GM21360 (cell line): ENCODE results near the gene NR2E1.

Experiments used
- ATAC-seq: cut with Tn5 transposase; IDR thresholded peaks from one replicate; pipeline ENCODE4 v1.9.1; 2021; ENCODE audit warnings: mild to moderate bottlenecking, moderate library complexity; ENCODE audit not compliant: unreplicated experiment

Gene NR2E1

DNA sequence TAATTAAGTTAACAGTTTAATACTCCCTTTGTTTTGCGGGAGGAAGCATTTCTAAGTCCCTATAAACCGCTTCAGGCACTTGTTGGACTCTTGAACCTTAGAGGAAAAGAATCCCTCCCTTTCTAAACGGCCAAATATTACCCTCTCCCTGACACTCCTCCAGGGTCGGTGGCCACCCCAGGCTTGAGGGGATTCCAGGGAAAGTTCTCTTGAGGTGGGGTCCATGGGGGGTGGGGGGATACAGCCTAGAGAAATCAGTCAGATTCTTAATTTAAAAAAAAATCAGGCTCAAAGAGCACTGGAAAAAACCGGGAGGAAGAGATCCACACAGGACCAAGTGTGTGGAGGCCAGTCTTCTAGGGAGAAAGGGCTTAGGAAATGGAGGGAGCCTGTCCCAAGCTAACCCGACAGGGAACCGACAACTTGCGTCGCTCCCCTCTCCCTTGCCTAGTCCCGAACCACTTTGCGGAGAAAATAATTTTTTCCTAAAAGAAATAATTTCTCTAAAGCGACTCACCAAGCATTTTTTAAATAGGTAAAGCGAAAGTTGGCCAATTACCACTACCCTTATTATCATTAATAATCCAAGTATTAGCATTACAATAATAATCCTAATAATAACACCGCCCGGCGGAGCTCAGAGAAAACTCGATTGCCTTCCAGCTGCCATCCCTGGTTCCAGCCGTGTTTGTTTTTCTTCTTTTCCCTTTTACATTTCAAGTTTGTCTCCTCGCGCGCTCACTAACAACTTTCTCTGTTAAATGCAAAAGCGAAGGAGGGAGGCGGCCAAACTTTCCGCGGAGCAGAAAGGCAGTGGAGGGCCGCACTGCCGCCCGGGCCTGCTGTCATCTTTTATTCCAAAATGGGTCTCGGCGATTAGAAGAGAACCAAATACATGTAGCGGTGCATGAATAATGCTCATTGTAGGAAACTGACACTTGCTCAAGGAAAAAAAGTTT, 4.8 kb downstream of the NR2E1 start:
- no peak for ATAC-seq

DNA sequence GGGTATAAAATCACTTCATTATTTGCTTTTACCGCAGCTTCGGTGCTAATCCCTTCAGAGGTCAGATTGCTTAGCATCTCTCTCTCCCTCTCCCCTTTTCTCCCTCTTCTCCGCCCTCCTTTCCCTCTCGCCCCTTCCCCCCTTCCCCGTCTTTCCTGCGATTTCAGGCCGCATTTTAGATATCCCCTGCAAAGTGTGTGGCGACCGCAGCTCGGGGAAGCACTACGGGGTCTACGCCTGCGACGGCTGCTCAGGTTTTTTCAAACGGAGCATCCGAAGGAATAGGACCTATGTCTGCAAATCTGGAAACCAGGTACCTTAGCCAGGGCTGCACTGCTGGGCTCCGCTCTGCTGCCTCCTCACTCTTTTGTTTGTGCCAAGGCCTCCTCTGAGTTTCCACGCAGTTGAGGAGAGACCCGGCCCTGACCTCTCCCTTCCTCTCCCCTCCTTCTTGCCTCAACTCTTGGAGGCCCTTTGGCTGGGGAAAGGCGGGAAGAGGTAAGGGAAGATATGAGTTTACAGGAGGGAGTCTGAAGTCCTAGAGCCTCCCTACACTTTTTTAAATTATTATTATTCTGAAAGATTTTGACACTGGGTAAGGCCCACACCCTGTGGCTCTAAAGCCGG, 5.6 kb downstream of the NR2E1 start:
- no peak for ATAC-seq

DNA sequence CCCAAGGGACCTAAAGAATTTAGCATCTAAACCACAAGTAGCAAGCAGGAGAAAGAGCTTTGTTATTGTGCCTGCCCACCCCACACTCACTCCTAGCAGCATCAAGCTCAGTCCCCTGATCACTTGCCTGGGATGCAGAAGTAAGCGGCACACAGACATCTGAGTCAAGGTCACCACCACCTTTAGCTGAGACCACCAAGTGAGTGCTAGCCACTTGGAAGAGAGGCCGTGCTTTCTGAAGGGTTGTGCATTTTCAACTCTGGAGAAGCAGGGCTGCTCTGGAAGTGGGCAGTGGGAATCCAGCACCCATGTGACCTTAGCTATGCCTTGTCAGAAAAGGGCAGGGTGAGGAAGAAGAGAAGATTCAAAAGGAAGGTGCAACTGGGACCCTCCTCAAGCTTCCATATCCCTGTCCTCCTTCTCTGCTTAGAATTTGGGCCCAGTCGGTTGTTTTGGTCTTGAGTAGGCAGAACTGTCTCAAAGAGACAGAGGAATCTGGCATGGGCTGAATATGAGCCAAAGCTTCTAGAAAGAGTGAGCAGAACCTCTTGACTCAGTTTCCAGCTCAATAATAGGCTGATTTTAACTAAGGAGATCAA, 6.2 kb downstream of the NR2E1 start:
- ATAC-seq, result no peak

DNA sequence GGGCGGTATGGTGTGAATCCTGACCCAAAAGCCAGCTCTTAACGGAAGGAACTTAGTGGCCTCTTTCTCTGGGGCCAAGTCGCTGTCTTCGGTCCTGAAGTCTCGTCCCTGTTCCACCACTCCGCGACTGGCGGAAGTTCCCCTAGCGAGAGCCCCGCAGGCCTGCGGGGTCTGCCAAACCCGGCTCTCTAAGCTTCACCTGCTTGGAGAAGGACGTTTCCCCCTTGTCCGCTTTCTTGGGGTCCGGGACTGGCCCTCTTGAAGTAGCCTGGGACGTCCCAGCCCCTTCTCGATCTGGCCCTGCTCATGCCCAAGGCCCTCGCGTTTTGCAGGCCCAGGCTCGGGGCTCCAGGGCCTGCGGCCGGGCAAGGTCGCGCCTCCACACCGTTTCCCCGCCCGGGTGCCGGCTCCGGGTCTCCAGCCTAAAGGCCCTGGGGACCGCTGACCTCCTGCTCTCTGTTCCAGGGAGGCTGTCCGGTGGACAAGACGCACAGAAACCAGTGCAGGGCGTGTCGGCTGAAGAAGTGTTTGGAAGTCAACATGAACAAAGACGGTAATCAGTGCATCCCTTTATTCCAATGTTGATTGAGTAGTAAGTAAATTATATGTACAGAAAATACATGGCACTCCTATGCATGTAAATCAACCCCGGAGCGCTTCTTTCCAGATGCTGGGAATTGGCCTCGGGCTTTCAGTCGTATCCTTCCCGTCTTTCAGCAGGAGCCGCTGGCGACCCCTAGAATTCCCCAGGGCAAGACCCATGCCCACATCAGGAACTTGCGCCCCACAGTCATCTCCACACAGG, 8.8 kb downstream of the NR2E1 start:
- ATAC-seq, result no peak

DNA sequence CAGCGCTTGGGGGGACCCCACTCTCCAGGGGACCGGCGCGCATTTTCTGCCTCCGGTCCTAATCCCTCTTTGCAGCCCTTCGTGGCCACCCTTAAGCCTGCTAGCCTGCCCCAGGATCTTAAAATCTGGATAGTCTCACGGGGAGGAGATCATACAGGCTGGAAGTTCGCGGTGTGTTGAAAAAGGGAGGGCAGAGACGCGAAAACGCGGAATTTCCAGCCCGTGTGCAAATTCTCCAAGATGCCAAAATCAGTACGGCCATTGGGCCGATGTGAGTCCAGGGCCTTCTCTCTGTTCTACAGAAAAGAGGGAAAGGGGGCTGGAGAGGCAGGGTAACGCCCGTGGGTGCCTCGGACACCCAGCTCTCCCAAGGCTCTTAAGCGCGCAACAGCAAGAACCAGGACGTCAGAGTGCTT, 9.4 kb downstream of the NR2E1 start:
- no peak for ATAC-seq

DNA sequence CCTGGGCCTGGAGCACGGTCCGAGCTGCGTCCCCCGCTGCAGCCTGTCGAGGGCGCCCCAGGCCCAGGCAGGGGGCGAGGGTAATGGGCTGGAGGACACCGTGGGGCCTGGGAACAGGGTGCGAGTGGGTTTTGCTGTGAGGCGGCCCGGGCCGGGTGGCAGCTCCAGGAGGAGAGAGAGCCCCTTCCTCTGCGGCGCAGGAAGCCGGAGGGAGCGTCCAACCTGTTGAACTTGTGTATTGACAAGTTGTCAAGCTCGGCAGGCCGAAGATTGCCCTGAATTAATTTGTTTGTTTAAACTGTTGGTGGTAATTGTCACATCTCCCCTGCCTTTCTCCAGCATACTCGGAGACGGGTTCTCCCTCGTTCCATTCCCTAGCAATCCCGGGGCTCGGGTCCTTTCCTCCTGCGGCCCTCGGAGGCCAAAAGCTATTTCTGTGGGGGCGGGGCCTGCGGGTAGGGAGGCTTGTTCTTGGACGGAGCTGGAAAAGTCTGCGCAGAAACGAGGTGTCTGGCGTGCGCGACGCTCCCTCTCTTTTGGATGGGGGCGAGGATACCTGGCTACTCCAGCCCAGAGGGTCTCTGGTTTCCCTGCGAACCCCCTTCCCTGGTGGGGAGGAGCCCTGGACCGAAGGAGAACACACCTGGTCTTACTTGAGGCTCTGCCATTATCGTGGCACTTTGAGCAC, 9.9 kb downstream of the NR2E1 start:
- ATAC-seq, result no peak

DNA sequence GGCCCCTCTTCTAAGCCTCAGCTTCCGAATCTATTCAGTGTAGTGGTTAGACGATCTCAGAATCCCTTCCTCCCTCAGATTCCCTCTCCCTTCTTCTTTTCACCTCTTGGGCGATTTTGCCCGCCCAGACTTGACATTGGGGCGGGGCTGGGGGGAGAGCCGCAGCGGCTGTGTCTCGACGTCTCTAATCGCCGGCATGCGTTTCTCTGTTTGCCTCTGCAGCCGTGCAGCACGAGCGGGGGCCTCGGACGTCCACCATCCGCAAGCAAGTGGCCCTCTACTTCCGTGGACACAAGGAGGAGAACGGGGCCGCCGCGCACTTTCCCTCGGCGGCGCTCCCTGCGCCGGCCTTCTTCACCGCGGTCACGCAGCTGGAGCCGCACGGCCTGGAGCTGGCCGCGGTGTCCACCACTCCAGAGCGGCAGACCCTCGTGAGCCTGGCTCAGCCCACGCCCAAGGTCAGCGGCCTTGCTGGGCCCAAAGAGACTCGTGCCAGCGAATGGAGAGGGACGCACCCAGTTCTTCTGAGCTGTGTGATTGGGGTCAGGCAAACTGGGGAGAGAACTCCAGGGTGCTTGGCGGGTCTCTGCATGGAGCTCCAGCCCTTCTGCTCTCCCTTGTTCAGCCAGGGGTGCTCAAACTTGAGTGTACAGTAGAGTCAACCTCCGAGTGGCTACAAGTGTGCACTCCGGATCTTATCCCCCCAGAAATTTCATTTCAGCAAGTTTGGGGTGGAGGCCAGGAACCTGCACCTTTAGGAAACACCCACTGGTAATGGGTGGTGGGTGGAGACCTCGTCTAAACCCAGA, 10.7 kb downstream of the NR2E1 start:
- no peak for ATAC-seq

DNA sequence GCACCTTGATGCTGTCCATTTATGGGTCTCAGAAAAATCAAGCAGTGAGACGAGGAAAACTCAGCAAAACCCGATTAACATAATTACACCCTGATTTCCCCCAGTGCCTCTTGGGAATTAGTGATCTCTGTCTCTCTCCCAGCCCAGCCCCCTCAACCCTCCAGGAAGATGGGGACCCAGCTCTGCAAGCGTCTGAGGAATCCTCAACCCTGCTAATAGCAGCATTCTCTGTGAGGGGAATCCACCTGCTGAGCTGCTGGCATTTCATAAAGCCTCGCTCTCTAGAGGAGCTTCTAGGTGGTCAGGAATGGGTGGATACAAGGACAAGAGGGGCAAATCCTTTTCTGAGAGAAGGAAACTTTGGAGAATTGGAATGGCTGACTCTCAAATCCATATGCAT, 13.9 kb downstream of the NR2E1 start:
- ATAC-seq, result no peak

DNA sequence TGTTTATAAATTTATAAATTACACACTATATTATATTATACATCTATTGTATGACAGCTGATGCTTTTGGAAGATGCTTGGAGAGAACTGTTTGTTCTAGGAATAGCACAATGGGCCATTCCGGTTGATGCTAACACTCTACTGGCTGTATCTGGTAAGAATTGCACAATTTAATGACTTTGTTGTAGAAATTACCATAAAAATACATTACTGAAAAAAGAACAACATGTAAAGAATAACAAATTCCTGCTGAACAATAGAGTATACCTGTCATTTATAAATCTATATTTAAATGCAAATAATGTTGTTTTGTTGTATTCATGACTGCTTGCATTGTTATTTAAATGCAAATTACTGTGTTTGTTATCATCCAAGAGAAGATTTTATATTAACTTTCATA, 14.4 kb downstream of the NR2E1 start:
- no peak for ATAC-seq

DNA sequence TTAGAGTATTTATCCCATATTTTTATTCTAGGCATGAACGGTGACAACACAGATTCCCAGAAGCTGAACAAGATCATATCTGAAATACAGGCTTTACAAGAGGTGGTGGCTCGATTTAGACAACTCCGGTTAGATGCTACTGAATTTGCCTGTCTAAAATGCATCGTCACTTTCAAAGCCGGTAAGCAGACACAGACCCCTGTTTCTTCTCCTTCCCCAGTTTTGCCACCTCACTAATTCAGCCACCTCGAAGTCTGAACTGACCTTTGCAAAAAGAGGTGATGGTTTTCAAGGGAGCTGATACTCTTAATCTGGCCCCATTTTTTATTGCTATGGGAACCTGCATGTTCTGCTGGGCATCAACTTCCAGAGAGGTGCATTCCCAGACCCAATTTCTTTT, 15.0 kb downstream of the NR2E1 start:
- ATAC-seq, result no peak

DNA sequence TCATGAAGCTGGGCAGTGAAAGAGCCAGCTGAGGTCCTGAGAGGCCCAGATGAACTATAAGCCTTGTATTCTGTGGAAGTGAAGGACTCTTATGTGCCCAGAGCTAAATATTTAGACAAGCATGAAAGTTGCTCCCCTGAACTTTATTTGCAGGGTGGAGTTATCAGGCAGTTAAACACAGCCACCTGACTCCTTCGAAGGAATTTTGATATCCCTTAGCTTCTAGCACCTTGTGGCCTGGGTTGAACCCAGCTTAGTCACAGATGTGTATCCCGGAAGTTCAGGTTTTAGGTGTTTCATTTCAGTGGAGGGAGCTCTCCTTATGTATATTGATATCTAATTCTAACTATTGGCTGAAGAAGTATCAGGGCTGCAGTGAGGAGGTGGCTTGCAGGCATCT, 20.4 kb downstream of the NR2E1 start:
- no peak for ATAC-seq

DNA sequence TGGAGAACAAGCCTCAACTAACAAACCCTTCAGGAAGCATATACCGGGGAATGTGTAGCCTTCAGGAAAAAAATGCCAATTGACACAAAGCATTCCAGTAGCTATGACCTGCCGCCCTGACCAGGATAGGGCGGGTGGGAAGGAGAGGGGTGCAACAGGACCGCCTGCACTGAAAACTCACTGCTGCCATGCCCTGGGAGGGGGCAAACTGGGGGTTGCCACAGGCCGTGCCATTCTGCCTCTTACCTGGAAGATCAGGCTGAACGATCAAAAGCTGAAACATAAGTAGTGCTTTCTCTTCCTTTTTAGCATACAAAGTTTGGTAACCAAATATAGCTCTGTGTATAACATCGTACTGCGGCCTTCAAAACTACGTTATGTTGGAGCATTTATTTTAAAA, 21.7 kb downstream of the NR2E1 start:
- no peak for ATAC-seq

DNA sequence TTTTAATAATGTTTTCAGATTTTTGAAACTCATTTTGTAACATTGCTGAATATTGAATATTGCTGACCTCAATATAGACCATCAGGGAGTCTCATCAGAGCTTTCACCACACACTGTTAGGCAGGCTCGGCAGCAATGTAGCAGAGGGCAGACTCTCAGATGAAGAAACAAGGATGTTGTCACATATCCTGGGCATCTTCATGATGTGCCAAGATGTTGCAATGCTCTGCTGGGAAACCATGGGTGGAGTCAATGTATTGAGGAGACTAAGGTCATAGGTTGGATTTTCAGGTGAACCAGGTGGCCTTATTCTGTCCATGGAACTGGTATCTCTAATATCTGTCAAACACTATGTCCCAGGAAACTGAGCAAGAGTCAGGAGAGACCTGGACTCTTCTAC, 27.3 kb downstream of the NR2E1 start:
- ATAC-seq, result no peak

DNA sequence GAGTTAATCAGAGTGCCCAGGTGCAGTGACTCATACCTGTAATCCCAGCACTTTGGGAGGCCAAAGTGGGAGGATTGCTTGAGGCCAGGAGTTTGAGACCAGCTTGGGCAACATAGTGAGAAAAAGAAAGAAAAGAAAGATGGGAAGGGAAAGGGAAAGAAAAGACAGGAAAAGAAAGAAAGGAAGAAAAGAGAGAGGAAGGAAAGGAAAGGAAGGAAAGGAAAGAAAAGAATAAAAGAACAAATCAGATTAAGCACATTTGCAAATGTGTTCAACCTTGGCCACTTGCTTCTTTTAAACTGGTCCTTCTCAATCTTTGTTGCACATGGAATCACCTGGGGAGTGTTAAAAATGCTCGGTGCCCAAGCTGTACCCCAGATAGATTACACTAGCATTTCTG, 28.0 kb downstream of the NR2E1 start:
- no peak for ATAC-seq

DNA sequence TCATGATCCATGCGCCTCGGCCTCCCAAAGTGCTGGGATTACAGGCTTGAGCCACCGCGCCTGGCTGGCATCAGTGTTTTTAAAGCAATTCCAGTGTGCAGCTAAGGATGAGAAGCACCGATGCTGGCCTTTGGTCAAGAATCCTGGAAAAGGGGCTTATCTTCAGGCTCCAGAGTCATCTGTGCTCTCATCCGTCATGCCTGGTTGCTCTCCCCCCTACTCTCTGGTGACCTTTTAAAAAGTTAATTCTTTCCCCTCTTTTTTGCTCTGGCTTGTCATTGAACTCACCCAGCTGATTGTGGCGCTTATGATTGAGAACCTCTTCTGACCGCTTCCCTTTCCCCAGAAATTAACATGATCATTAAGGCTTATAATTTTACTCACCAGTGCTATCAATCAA, 28.7 kb downstream of the NR2E1 start:
- no peak for ATAC-seq

DNA sequence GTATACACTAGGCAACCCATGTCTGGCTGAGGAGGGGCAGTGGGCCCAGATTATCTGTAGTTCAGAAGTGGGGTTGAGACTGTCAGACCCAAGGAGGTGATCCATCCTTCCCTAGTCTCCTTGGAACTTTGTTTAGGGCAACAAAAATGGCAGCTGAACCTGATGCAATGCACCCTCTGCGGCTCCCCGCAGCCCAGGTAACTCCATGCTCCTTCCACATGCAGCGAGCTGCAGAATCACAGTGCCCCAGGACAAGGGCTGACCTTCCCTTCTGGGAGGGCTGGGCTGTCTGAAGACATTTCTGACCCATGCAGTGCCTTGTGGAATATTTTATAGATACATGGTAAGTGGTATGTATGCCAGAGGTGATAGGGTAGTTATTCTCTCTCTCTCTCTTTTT, 29.4 kb downstream of the NR2E1 start:
- ATAC-seq, result no peak

DNA sequence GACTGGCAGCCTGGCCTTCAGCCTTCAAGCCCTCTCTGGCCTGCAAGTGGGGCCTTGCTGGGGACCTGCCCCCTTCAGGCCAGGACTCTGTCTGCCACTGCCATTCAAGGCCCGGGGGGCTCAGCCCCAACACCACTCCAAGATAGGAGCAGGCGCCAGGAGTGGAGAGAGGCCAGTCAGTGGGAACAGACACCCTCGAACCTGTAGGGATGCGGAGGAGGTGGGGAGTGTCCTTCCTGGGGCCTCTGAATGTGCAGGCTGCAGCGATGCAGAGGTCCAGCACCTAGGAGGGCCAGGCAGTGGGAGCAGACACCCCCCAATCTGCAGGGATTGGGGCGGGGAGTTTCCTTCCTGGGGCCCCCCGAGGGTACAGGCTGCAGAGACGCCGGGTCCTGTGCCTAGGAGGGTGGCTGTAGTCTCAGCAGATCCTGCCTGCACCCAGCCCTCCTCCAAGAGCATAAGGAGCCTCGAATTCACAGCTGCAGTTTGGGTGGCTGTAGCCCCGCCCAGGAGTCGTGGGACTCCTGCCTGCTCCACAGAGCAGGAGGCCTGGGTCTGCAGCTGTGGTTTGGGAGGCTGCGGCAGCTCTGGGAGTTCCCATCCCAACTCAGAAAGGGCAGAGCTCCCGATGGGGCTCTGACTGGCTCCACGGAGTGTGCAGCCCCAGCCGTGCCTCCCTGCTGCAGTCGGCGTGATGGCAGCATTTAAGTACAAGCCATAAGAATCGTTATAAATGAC, 33.1 kb downstream of the NR2E1 start:
- ATAC-seq, result no peak

DNA sequence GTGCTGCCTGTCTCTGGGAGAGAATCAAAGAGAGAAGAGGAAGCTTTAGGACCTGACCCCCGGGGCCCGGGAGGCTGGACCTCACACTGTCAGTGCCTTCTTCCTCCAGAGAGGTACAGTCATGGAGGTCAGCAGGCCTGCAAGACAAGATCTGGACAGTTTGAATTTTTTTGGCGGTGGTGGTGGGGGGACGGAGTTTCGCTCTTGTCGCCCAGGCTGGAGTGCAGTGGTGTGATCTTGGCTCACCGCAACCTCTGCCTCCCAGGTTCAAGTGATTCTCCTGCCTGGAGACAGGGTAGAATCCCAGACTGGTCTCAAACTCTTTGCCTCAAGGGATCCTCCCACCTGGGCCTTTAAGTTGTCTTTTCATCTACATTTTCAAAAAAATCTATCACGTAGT, 34.4 kb downstream of the NR2E1 start:
- ATAC-seq, result no peak

DNA sequence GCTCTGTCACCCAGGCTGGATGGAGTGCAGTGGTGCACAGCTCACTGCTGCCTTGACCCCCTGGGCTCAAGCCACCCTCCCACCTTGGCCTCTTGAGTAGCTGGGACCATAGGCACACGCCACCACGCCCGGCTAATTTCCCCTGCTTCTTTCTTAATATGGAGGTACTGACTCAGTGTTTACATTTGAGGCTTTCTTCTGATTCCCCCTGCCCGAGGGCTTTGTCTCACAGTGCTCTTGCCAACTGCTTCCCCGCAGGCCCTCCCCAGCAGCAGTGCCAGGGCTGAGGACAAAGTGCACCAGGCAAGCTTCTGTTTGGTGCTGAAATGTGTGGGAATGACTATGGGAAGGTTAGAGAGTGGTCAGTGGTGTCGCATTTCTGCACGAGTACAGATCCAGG, 34.8 kb downstream of the NR2E1 start:
- ATAC-seq, result no peak
